H54 (cell line): ENCODE data around the gene DNAJB9.
A peak's percentile ranks its signal among the peaks of the same experiment; 100 is the strongest.

Experiments
- DNase-seq: peaks from one replicate; pipeline ENCODE4 v3.0.0; 2011; ENCODE audit warnings: low spot score, mixed read lengths; ENCODE audit not compliant: insufficient read length
- FAIRE-seq: peaks from 3 replicates; lab custom pipeline; 2011; peaks lifted over from hg19 to GRCh38; lab: Jason Lieb, UNC
- POLR2A ChIP-seq: IDR thresholded peaks from 2 replicates; pipeline ENCODE4 v1.6.1; 2011; ENCODE audit warnings: low read depth, mild to moderate bottlenecking, low read length

The DNAJB9 gene

GRCh38 chr7:108557191-108557590, 12.5 kb upstream of the DNAJB9 start:
- no peak for TF ChIP-seq POLR2A
- no peak for DNase-seq
- no peak for FAIRE-seq

DNA sequence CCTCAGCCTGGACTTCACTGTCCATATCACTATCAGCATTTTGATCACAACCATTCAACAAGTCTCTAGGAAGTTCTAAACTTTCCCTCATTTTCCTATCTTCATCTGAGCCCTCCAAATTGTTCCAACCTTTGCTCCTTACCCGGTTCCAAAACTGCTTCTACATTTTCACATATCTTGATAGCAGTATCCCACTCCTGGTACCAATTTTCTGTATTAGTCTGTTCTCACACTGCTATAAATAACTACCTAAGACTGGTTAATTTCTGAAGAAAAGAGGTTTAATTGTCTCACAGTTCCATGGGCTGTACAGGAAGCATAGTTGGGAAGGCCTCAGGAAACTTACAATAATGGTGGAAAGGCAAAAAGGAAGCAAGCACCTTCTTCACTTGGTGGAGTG, 12.1 kb upstream of the DNAJB9 start:
- TF ChIP-seq POLR2A, result no peak
- DNase-seq (no peak), FAIRE-seq (no peak)

- no peak for TF ChIP-seq POLR2A
- DNase-seq, result no peak
- FAIRE-seq, result no peak
Observed at GRCh38 chr7:108559253-108559652, 10.4 kb upstream of the DNAJB9 start.

- FAIRE-seq, result no peak
Observed at GRCh38 chr7:108561047-108561619, 8.5 kb upstream of the DNAJB9 start.

DNA sequence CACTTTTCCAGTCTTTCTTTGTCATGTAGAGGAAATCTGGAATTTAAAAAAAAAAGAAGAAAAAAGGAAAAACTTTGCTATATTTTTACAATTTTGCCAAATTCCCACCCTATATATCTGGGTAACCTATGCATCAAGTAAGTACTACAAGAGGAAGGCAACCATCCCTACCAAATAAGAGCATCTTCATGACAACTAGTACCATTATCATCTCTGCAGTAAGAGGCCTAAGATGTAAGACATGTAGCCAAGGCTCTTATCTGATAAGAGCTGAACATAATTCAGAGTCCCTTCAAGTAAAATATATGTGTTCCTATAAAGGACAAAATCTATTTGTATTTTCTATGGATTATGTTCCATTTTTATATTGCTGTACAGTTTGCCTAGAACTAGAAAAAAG, 3.7 kb upstream of the DNAJB9 start:
- FAIRE-seq, result no peak
- TF ChIP-seq POLR2A, result no peak
- DNase-seq, result no peak

More at GRCh38 chr7:108561047-108561619, 8.5 kb upstream of the DNAJB9 start:
- no peak for TF ChIP-seq POLR2A
- no peak for DNase-seq

- FAIRE-seq (peak; percentile 15), DNase-seq (no peak)
- TF ChIP-seq POLR2A, result no peak
Observed at GRCh38 chr7:108568801-108569380, 783 bp upstream of the DNAJB9 start.

DNA sequence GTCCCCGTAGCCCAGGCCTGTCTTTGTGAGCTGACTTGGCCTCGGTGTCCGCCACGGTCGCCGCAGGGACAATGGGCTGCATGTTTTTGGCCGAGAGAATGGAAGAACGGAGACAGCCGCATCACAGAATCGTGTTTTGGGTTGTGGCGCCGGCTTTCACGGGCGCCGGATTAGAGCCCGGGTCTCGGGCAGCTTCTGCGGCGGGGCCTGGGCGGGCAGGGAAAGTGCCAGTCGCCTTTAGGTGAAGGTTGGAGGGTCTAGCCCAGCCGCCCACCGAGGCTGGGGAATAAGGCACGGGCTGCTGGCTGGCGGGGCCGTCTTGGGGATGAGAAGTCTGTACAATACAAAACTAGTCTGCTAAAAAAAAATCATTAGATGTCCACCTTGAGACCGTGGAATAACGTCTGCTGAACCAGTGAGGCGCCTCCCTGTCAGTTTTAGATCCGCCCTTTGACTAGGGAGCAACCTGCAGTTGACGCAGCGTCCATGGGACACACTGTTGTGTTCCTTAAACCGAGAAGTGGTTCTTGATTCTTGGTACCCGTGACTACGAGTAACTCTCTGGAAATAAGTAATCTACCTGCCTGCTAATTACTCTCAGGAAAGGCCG, 577 bp downstream of the DNAJB9 start:
- DNase-seq (peak; percentile 13), FAIRE-seq (peak; percentile 91)
- TF ChIP-seq POLR2A, result no peak

DNA sequence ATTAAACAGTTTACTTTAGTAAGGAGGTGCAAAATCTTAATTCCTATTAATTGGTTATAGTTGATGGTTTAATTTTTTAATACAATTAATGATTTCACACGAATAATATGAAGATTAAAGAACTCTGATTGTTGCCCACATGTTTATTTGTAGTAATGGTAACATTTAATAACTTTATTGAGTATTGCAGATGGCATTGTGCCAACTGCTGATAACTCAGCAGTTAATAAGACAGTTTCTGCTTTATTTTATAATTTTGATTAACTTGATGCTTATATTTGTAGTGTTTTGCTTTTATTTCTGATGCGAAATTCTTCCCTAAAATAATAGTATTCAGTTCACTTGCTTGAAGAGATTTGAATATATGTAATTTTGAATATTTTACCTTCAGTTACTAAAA, 2.8 kb downstream of the DNAJB9 start:
- no peak for FAIRE-seq
- no peak for DNase-seq
- no peak for TF ChIP-seq POLR2A

- FAIRE-seq (no peak), DNase-seq (no peak)
- no peak for TF ChIP-seq POLR2A
Observed at GRCh38 chr7:108575156-108575555, 5.5 kb downstream of the DNAJB9 start.

- no peak for TF ChIP-seq POLR2A
- FAIRE-seq (no peak), DNase-seq (no peak)
Observed at GRCh38 chr7:108576116-108576515, 6.4 kb downstream of the DNAJB9 start.

DNA sequence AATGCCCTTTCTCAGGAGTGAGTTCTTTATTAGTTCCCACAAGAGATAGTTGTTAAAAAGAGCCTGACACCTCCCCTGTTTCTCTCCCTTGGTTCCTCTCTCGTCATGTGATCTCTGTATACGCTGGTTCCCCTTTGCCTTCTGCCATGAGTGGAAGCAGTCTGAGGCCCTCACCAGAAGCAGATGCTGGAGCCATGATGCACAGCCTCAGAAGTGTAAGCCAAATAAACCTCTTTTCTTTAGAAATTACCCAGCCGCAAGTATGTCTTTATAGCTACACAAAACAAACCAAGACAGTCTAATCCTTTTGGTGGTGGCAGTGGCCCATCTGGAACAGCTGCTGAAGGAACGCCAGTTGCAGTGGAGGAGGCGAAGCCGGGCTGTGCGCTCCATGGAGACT, 9.3 kb downstream of the DNAJB9 start:
- DNase-seq (no peak), FAIRE-seq (no peak)
- TF ChIP-seq POLR2A, result no peak

DNA sequence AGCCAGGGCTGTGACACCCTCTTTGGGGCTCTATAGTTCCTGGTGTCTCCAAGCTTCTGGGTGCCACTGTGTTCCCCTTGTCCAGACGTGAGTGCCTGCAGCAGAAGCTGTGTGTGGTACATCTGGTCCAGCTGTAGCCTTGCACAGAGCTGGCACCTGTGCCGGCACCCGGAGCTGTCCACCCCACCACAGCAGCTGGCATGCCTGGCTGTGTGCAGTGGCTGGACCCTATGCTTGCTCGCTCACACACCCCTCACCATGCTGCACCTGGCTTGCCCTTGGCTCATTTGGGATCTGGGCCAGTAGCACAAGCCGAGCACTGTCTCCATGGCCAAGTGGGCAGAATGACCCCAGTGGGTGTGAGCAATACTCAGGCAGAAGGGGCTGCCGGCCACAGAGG, 10.6 kb downstream of the DNAJB9 start:
- no peak for FAIRE-seq
- no peak for TF ChIP-seq POLR2A
- no peak for DNase-seq

GRCh38 chr7:108581655-108582491, 12.2 kb downstream of the DNAJB9 start:
- FAIRE-seq (no peak), DNase-seq (no peak)
- TF ChIP-seq POLR2A, result no peak

- FAIRE-seq, result no peak
- TF ChIP-seq POLR2A, result no peak
- DNase-seq, result no peak
Observed at GRCh38 chr7:108584211-108584610, 14.5 kb downstream of the DNAJB9 start.
